GM12878 (cell line): Measurements from ENCODE around the gene IL27RA.

Experiments used
- EZH2 ChIP-seq: IDR thresholded peaks from 2 replicates; pipeline ENCODE4 v1.6.1; 2012; ENCODE audit warnings: low read depth, mild to moderate bottlenecking, control low read depth, inconsistent platforms, low read length, borderline replicate concordance; ENCODE audit not compliant: control insufficient read depth
- NR2C2 ChIP-seq: IDR thresholded peaks from 2 replicates; pipeline ENCODE4 v1.6.1; 2011; ENCODE audit warnings: borderline replicate concordance, low read depth; ENCODE audit not compliant: control insufficient read depth, insufficient read length
- RAD21 ChIP-seq: IDR thresholded peaks from 2 replicates; pipeline ENCODE4 v1.6.1; 2011; ENCODE audit warnings: mild to moderate bottlenecking, low read depth, low read length, moderate library complexity; ENCODE audit not compliant: insufficient read depth
- RAD51 ChIP-seq: fragments of 450-650 bp; IDR thresholded peaks from 2 replicates; pipeline ENCODE4 v1.6.1; 2016; ENCODE audit warnings: moderate library complexity, mild to moderate bottlenecking, inconsistent platforms
- SREBF1 ChIP-seq: IDR thresholded peaks from 2 replicates; pipeline ENCODE4 v1.6.1; 2012; ENCODE audit warnings: mild to moderate bottlenecking, low read length
- TAF1 ChIP-seq: IDR thresholded peaks from 2 replicates; pipeline ENCODE4 v1.6.1; 2011; ENCODE audit warnings: mild to moderate bottlenecking, low read depth, low read length, borderline replicate concordance
- TF ChIP-seq, protein P1 (sequence below): fragments of 450-650 bp; IDR thresholded peaks from 2 replicates; pipeline ENCODE4 v1.6.1; 2017; ENCODE audit warnings: mild to moderate bottlenecking, low read depth, inconsistent platforms; ENCODE audit not compliant: poor library complexity, severe bottlenecking
- TF ChIP-seq, protein P2 (sequence below), 3 experiments: IDR thresholded peaks in 2 of 3; conservative IDR thresholded peaks in 1 of 3; 2 replicates each; pipeline ENCODE4 v1.5.1; 2011; ENCODE audit warnings: low read depth in 3 of 3, low read length in 3 of 3, mild to moderate bottlenecking in 3 of 3, control low read depth in 2 of 3, moderate library complexity in 2 of 3, inconsistent platforms in 1 of 3, mixed read lengths in 1 of 3; ENCODE audit not compliant: control insufficient read depth in 2 of 3, insufficient read depth in 1 of 3; ENCODE audit errors: extremely low read depth in 1 of 3
- TF ChIP-seq, protein P3 (sequence below): fragments of 450-650 bp; IDR thresholded peaks from 2 replicates; pipeline ENCODE4 v1.6.1; 2016; ENCODE audit warnings: mild to moderate bottlenecking

DNA sequence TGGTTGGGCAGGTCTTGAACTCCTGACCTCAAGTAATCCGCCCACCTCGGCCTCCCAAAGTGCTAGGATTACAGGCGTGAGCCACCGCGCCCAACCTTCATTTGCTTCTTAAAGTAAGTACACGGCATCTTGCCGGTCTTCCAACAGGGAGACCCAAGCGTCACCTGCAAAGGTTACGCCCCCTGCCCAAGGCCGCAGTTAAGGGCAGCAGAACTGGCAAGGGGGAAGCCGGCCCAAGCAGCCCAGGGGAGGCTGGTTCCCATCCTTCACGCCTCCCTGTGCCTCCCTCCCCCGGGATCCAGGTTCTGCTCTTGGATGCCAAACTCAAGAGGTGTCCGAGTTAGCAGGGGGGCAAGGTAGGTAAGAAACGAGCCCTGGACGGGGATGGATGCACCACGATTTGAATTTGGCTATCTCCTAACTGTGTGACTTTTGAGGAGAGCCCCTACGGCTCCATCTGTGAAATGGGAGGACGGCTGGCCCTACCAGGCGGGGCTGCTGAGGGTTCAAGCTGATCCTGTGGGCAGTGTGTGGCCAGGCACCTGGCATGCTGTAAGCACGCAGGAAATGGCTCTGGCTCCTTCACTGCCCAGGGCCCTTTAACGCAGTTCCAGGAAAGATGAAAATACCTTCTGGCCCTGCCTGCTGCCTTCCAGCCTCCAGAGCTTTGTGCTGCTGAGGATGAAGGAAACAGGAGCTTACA is 34.5 kb upstream of the IL27RA start:
- TF ChIP-seq RAD51, result no peak
- TF ChIP-seq, protein P1, sequence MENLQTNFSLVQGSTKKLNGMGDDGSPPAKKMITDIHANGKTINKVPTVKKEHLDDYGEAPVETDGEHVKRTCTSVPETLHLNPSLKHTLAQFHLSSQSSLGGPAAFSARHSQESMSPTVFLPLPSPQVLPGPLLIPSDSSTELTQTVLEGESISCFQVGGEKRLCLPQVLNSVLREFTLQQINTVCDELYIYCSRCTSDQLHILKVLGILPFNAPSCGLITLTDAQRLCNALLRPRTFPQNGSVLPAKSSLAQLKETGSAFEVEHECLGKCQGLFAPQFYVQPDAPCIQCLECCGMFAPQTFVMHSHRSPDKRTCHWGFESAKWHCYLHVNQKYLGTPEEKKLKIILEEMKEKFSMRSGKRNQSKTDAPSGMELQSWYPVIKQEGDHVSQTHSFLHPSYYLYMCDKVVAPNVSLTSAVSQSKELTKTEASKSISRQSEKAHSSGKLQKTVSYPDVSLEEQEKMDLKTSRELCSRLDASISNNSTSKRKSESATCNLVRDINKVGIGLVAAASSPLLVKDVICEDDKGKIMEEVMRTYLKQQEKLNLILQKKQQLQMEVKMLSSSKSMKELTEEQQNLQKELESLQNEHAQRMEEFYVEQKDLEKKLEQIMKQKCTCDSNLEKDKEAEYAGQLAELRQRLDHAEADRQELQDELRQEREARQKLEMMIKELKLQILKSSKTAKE, result no peak
- TF ChIP-seq EZH2, result no peak
- TF ChIP-seq, protein P2, sequence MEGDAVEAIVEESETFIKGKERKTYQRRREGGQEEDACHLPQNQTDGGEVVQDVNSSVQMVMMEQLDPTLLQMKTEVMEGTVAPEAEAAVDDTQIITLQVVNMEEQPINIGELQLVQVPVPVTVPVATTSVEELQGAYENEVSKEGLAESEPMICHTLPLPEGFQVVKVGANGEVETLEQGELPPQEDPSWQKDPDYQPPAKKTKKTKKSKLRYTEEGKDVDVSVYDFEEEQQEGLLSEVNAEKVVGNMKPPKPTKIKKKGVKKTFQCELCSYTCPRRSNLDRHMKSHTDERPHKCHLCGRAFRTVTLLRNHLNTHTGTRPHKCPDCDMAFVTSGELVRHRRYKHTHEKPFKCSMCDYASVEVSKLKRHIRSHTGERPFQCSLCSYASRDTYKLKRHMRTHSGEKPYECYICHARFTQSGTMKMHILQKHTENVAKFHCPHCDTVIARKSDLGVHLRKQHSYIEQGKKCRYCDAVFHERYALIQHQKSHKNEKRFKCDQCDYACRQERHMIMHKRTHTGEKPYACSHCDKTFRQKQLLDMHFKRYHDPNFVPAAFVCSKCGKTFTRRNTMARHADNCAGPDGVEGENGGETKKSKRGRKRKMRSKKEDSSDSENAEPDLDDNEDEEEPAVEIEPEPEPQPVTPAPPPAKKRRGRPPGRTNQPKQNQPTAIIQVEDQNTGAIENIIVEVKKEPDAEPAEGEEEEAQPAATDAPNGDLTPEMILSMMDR (IDR thresholded peaks at IDR 0.05 in 2 of 3, conservative IDR thresholded peaks at IDR 0.05 in 1 of 3; ENCODE audit: control insufficient read depth in 2 of 3, extremely low read depth in 1 of 3, insufficient read depth in 1 of 3, low read depth in 3 of 3, low read length in 3 of 3), result no peak
- TF ChIP-seq SREBF1, result no peak
- TF ChIP-seq TAF1, result no peak
- no peak for TF ChIP-seq NR2C2
- TF ChIP-seq RAD21, result no peak
- TF ChIP-seq, protein P3, sequence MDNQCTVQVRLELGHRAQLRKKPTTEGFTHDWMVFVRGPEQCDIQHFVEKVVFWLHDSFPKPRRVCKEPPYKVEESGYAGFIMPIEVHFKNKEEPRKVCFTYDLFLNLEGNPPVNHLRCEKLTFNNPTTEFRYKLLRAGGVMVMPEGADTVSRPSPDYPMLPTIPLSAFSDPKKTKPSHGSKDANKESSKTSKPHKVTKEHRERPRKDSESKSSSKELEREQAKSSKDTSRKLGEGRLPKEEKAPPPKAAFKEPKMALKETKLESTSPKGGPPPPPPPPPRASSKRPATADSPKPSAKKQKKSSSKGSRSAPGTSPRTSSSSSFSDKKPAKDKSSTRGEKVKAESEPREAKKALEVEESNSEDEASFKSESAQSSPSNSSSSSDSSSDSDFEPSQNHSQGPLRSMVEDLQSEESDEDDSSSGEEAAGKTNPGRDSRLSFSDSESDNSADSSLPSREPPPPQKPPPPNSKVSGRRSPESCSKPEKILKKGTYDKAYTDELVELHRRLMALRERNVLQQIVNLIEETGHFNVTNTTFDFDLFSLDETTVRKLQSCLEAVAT, result no peak
